ENCODE data around the gene MBNL1. TPM values are rescaled to one million over a fixed set of nuclear protein-coding genes. Genes with fewer than 3 reads are reported as not detected.
"Not testable (repeated sequence)": the region's sequence is repeated elsewhere in the genome, so short reads cannot be mapped to it uniquely, and the experiment has no call there.

MBNL1 gene
- polyA plus RNA-seq, 1 donor from 2014 or later, result 12.7 TPM

DNA sequence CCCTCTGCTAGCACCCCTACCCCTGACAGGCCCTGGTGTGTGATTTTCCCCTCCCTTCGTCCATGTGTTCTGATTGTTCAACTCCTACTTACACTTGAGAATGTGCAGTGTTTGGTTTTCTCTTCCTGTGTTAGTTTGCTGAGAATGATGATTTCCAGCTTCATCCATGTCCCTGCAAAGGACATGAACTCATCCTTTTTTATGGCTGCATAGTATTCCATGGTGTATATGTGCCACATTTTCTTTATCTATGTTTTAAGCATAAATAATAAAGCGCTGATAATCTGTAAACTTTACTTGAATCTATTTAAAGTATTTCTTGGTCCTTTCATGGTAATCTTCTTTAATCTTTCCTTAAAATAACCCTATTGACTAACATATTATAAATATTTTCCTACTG is 128.6 kb downstream of the MBNL1 start:
- H4K20me1 ChIP-seq (ENCODE audit: insufficient read depth); H3F3A ChIP-seq (ENCODE audit: insufficient read depth, low read length, poor library complexity, severe bottlenecking); H3K27me3 ChIP-seq (ENCODE audit: insufficient read depth, low read depth, low read length); H2AFZ ChIP-seq (ENCODE audit: low read depth, low read length); H3K9me3 ChIP-seq (ENCODE audit: low read length); H3K36me3 ChIP-seq (ENCODE audit: insufficient read depth, low read length); H3K9me2 ChIP-seq (ENCODE audit: insufficient read depth, low read length); H3K4me3 ChIP-seq (ENCODE audit: low read length); H3K9ac ChIP-seq (ENCODE audit: low read length); H3K27ac ChIP-seq (ENCODE audit: low read length); H3K4me2 ChIP-seq (ENCODE audit: low read length): not testable (repeated sequence)
- peaks cover 20% of the 10 kb centered on the region for H3K79me2 ChIP-seq (replicated peaks; ENCODE audit: insufficient read depth, low read length)

DNA sequence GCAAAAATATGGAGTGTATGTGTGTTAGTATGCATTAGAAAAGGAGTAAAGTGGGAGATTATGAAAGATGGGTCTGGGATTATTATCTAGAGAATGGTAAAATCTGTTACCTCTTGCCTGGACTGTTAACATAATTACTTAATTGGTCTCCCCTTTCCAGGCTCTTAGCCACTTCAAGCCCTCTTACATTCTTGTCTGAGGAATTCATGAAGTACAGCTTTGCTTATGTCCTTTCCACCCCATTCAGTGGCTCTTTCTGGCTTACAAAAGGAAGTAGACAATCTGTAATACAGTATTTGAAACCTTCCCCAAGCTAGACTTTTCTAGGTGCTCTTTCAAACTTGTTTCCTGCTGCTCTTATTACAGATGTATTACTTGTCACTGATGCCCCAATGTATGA is 129.8 kb downstream of the MBNL1 start:
- TF ChIP-seq EP300 (conservative IDR thresholded peaks at IDR 0.05; ENCODE audit: poor library complexity, severe bottlenecking) (no peak), POLR2AphosphoS5 (IDR thresholded peaks at IDR 0.05) (no peak), SMC3 (conservative IDR thresholded peaks at IDR 0.05; ENCODE audit: poor library complexity) (no peak), CTCF (IDR thresholded peaks at IDR 0.05; ENCODE audit: poor library complexity, severe bottlenecking) (no peak), EZH2 (IDR thresholded peaks at IDR 0.05; ENCODE audit: borderline replicate concordance, insufficient read depth, low read length, poor library complexity, severe bottlenecking) (no peak), MXI1 (conservative IDR thresholded peaks at IDR 0.05; ENCODE audit: poor library complexity, severe bottlenecking) (no peak), RAD21 (conservative IDR thresholded peaks at IDR 0.05) (no peak), TAF1 (IDR thresholded peaks at IDR 0.05; ENCODE audit: low read depth) (no peak)
- TF ChIP-seq, protein P1, sequence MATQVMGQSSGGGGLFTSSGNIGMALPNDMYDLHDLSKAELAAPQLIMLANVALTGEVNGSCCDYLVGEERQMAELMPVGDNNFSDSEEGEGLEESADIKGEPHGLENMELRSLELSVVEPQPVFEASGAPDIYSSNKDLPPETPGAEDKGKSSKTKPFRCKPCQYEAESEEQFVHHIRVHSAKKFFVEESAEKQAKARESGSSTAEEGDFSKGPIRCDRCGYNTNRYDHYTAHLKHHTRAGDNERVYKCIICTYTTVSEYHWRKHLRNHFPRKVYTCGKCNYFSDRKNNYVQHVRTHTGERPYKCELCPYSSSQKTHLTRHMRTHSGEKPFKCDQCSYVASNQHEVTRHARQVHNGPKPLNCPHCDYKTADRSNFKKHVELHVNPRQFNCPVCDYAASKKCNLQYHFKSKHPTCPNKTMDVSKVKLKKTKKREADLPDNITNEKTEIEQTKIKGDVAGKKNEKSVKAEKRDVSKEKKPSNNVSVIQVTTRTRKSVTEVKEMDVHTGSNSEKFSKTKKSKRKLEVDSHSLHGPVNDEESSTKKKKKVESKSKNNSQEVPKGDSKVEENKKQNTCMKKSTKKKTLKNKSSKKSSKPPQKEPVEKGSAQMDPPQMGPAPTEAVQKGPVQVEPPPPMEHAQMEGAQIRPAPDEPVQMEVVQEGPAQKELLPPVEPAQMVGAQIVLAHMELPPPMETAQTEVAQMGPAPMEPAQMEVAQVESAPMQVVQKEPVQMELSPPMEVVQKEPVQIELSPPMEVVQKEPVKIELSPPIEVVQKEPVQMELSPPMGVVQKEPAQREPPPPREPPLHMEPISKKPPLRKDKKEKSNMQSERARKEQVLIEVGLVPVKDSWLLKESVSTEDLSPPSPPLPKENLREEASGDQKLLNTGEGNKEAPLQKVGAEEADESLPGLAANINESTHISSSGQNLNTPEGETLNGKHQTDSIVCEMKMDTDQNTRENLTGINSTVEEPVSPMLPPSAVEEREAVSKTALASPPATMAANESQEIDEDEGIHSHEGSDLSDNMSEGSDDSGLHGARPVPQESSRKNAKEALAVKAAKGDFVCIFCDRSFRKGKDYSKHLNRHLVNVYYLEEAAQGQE (IDR thresholded peaks at IDR 0.05; ENCODE audit: borderline replicate concordance), result no peak
- no peak overlapping the region for H3K4me2 ChIP-seq (ENCODE audit: low read length)
- H3K4me3 ChIP-seq (ENCODE audit: low read length), result no peak overlapping the region
- H3F3A ChIP-seq (ENCODE audit: insufficient read depth, low read length, poor library complexity, severe bottlenecking), result no peaks in the 10 kb centered on the region
- H4K20me1 ChIP-seq (ENCODE audit: insufficient read depth), result no peaks in the 10 kb centered on the region
- no peak overlapping the region for H2AFZ ChIP-seq (ENCODE audit: low read depth, low read length)
- H3K9me3 ChIP-seq (ENCODE audit: low read length), result no peaks in the 10 kb centered on the region
- peaks cover 20% of the 10 kb centered on the region for H3K79me2 ChIP-seq (replicated peaks; ENCODE audit: insufficient read depth, low read length)
- H3K27me3 ChIP-seq (ENCODE audit: insufficient read depth, low read depth, low read length), result no peaks in the 10 kb centered on the region
- no peak overlapping the region for H3K27ac ChIP-seq (ENCODE audit: low read length)
- H3K9ac ChIP-seq (ENCODE audit: low read length), result no peak overlapping the region
- no peaks in the 10 kb centered on the region for H3K9me2 ChIP-seq (ENCODE audit: insufficient read depth, low read length)
- no peaks in the 10 kb centered on the region for H3K36me3 ChIP-seq (ENCODE audit: insufficient read depth, low read length)

DNA sequence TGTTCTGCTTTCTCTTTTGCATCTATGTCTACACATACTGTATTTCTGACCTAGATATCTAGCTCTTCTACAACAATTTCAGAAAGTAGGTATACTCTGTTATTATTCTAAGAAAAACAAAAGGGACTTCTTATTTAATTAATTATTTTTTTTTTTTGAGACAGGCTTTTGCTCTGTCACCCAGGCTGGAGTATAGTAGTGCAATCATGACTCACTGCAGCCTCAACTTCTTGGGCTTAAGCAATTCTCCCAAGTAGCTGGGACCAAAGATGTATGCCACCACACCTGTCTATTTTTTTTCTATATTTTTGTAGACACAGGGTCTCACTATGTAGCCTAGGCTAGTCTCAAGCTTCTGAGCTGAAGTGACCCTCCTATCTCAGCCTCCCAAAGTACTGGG is 130.6 kb downstream of the MBNL1 start:
- TF ChIP-seq POLR2AphosphoS5 (IDR thresholded peaks at IDR 0.05), result no peak
- TF ChIP-seq EZH2 (IDR thresholded peaks at IDR 0.05; ENCODE audit: borderline replicate concordance, insufficient read depth, low read length, poor library complexity, severe bottlenecking), result no peak
- TF ChIP-seq, protein P1 (IDR thresholded peaks at IDR 0.05; ENCODE audit: borderline replicate concordance), result no peak
- TF ChIP-seq MXI1 (conservative IDR thresholded peaks at IDR 0.05; ENCODE audit: poor library complexity, severe bottlenecking), result no peak
- TF ChIP-seq EP300 (conservative IDR thresholded peaks at IDR 0.05; ENCODE audit: poor library complexity, severe bottlenecking), result no peak
- TF ChIP-seq RAD21 (conservative IDR thresholded peaks at IDR 0.05), result no peak
- TF ChIP-seq CTCF (IDR thresholded peaks at IDR 0.05; ENCODE audit: poor library complexity, severe bottlenecking), result no peak
- no peak for TF ChIP-seq SMC3 (conservative IDR thresholded peaks at IDR 0.05; ENCODE audit: poor library complexity)
- TF ChIP-seq TAF1 (IDR thresholded peaks at IDR 0.05; ENCODE audit: low read depth), result no peak
- peaks cover 20% of the 10 kb centered on the region for H3K79me2 ChIP-seq (replicated peaks; ENCODE audit: insufficient read depth, low read length)
- no peaks in the 10 kb centered on the region for H3K9me2 ChIP-seq (ENCODE audit: insufficient read depth, low read length)
- no peak overlapping the region for H3K9ac ChIP-seq (ENCODE audit: low read length)
- H3K36me3 ChIP-seq (ENCODE audit: insufficient read depth, low read length), result no peaks in the 10 kb centered on the region
- no peaks in the 10 kb centered on the region for H3K27me3 ChIP-seq (ENCODE audit: insufficient read depth, low read depth, low read length)
- no peaks in the 10 kb centered on the region for H3K9me3 ChIP-seq (ENCODE audit: low read length)
- no peak overlapping the region for H3K27ac ChIP-seq (ENCODE audit: low read length)
- H3K4me3 ChIP-seq (ENCODE audit: low read length), result no peak overlapping the region
- no peaks in the 10 kb centered on the region for H3F3A ChIP-seq (ENCODE audit: insufficient read depth, low read length, poor library complexity, severe bottlenecking)
- no peak overlapping the region for H3K4me2 ChIP-seq (ENCODE audit: low read length)
- H4K20me1 ChIP-seq (ENCODE audit: insufficient read depth), result no peaks in the 10 kb centered on the region
- no peak overlapping the region for H2AFZ ChIP-seq (ENCODE audit: low read depth, low read length)

Measured in neural cell (in vitro differentiated cells).